DOHH2 (cell line): ENCODE data around the gene U2AF2.

ENCODE experiments used
- H3F3A ChIP-seq: fragments of 200-600 bp; sonication (generic), shearing (Covaris generic); 2 replicates; pipeline ENCODE4 v1.6.0; 2016; ENCODE audit warnings: antibody characterized with exemption, mild to moderate bottlenecking; ENCODE audit not compliant: control insufficient read depth, insufficient read depth
- H3K27ac ChIP-seq: fragments of 200-600 bp; sonication (generic); 2 replicates; pipeline ENCODE4 v1.5.1; 2014; ENCODE audit warnings: low read depth, mild to moderate bottlenecking, low read length, moderate library complexity
- H3K27me3 ChIP-seq: fragments of 200-600 bp; sonication (generic); 2 replicates; pipeline ENCODE4 v1.6.1; 2014; ENCODE audit warnings: mild to moderate bottlenecking, low read length, mixed read lengths; ENCODE audit not compliant: control insufficient read depth
- H3K36me3 ChIP-seq: fragments of 200-600 bp; sonication (generic); 2 replicates; pipeline ENCODE4 v1.6.1; 2014; ENCODE audit warnings: mild to moderate bottlenecking, low read length, moderate library complexity, mixed read lengths; ENCODE audit not compliant: control insufficient read depth
- H3K4me1 ChIP-seq: fragments of 200-600 bp; sonication (generic); 2 replicates; pipeline ENCODE4 v1.6.1; 2014; ENCODE audit warnings: mild to moderate bottlenecking, low read length, mixed read lengths; ENCODE audit not compliant: control insufficient read depth
- H3K4me2 ChIP-seq: fragments of 200-600 bp; sonication (generic); 2 replicates; pipeline ENCODE4 v1.6.0; 2014; ENCODE audit warnings: mild to moderate bottlenecking, low read length, moderate library complexity
- H3K4me3 ChIP-seq: fragments of 200-600 bp; sonication (generic); 2 replicates; pipeline ENCODE4 v1.5.1; 2014; ENCODE audit warnings: mild to moderate bottlenecking, low read length, mixed read lengths
- H3K79me2 ChIP-seq: fragments of 200-600 bp; sonication (generic); 2 replicates; pipeline ENCODE4 v1.6.1; 2014; ENCODE audit warnings: mild to moderate bottlenecking, low read length, mixed read lengths; ENCODE audit not compliant: control insufficient read depth
- H3K9me2 ChIP-seq: fragments of 200-600 bp; sonication (generic); replicated peaks from 2 replicates; pipeline ENCODE4 v1.6.1; 2014; ENCODE audit warnings: mild to moderate bottlenecking, low read length, mixed read lengths; ENCODE audit not compliant: control insufficient read depth
- H3K9me3 ChIP-seq: fragments of 200-600 bp; sonication (generic); 2 replicates; pipeline ENCODE4 v1.6.1; 2014; ENCODE audit warnings: antibody characterized with exemption, low read length, mixed read lengths; ENCODE audit not compliant: control insufficient read depth, insufficient read depth
- H4K20me1 ChIP-seq: fragments of 200-600 bp; sonication (generic); 2 replicates; pipeline ENCODE4 v1.6.0; 2014; ENCODE audit warnings: low read depth, mild to moderate bottlenecking, antibody characterized with exemption, low read length, moderate library complexity; ENCODE audit not compliant: control insufficient read depth, insufficient read depth
- CTCF ChIP-seq: fragments of 200-600 bp; sonication (generic); IDR thresholded peaks from one replicate; pipeline ENCODE4 v1.5.1; 2014; ENCODE audit warnings: antibody characterized with exemption, mild to moderate bottlenecking, low read depth, low read length; ENCODE audit not compliant: poor library complexity, severe bottlenecking
- EZH2phosphoT487 ChIP-seq: fragments of 200-600 bp; sonication (generic); IDR thresholded peaks from 2 replicates; pipeline ENCODE4 v1.6.1; 2017; ENCODE audit warnings: borderline replicate concordance, mild to moderate bottlenecking, antibody characterized with exemption, low read length, moderate library complexity, mixed read lengths

The U2AF2 gene

GRCh38 chr19:55655648-55656040 lies 809 bp downstream of the U2AF2 start:
- H3K27ac ChIP-seq = peak overlapping the region; percentile 91
- H3K27me3 ChIP-seq = no peaks in the 10 kb centered on the region
- H3K36me3 ChIP-seq = peaks cover 82% of the 10 kb centered on the region
- H3K4me1 ChIP-seq = peaks cover 39% of the 10 kb centered on the region
- H3K9me2 ChIP-seq = no peaks in the 10 kb centered on the region
- H3K79me2 ChIP-seq = peaks cover 66% of the 10 kb centered on the region
- peaks cover 26% of the 10 kb centered on the region for H4K20me1 ChIP-seq
- H3F3A ChIP-seq = no peaks in the 10 kb centered on the region
- no peaks in the 10 kb centered on the region for H3K9me3 ChIP-seq
- peak overlapping the region; percentile 85 for H3K4me2 ChIP-seq
- H3K4me3 ChIP-seq = peak overlapping the region; percentile 80
- TF ChIP-seq EZH2phosphoT487 = no peak
- TF ChIP-seq CTCF = no peak

- Histone ChIP-seq H3K4me2 (peak overlapping the region; percentile 85), H3K9me3 (no peaks in the 10 kb centered on the region), H3K79me2 (peaks cover 71% of the 10 kb centered on the region)
These were observed 1.7 kb downstream of the U2AF2 start for GRCh38 chr19:55656552-55656951.

GRCh38 chr19:55656988-55657747 lies 2.3 kb downstream of the U2AF2 start:
- H4K20me1 ChIP-seq = peaks cover 28% of the 10 kb centered on the region
- peaks cover 39% of the 10 kb centered on the region for H3K4me1 ChIP-seq
- H3K36me3 ChIP-seq = peaks cover 83% of the 10 kb centered on the region

More at GRCh38 chr19:55656552-55656951, 1.7 kb downstream of the U2AF2 start:
- Histone ChIP-seq H3K4me1 (peaks cover 39% of the 10 kb centered on the region), H3F3A (no peaks in the 10 kb centered on the region), H3K36me3 (peaks cover 82% of the 10 kb centered on the region), H3K4me3 (peak overlapping the region; percentile 80), H3K9me2 (no peaks in the 10 kb centered on the region), H4K20me1 (peaks cover 28% of the 10 kb centered on the region), H3K27me3 (no peaks in the 10 kb centered on the region), H3K27ac (peak overlapping the region; percentile 91)
- TF ChIP-seq EZH2phosphoT487 (no peak), CTCF (no peak)

More at GRCh38 chr19:55656988-55657747, 2.3 kb downstream of the U2AF2 start:
- TF ChIP-seq CTCF = no peak
- no peak for TF ChIP-seq EZH2phosphoT487
- Histone ChIP-seq H3K4me3 (peak overlapping the region; percentile 80), H3K27ac (peak overlapping the region; percentile 91), H3K9me2 (no peaks in the 10 kb centered on the region), H3F3A (no peaks in the 10 kb centered on the region), H3K9me3 (no peaks in the 10 kb centered on the region), H3K27me3 (no peaks in the 10 kb centered on the region), H3K4me2 (peak overlapping the region; percentile 85), H3K79me2 (peaks cover 77% of the 10 kb centered on the region)
